Posterior cingulate gyrus (tissue), 11 donors: Measurements from ENCODE around the gene RGS19.

Source experiments
- DNase-seq, 10 donors: peaks; one replicate each; pipeline versions ENCODE4 v3.0.0 to v3.0.0-alpha.2; 2020 to 2021; ENCODE audit warnings: mixed read lengths in 3 of 10
- intact Hi-C: fragments of 100-400 bp; cut with DNase I; formaldehyde crosslinking; loops from one replicate; pipeline ENCODE4 v1.15.1; 2023

The RGS19 gene

DNA sequence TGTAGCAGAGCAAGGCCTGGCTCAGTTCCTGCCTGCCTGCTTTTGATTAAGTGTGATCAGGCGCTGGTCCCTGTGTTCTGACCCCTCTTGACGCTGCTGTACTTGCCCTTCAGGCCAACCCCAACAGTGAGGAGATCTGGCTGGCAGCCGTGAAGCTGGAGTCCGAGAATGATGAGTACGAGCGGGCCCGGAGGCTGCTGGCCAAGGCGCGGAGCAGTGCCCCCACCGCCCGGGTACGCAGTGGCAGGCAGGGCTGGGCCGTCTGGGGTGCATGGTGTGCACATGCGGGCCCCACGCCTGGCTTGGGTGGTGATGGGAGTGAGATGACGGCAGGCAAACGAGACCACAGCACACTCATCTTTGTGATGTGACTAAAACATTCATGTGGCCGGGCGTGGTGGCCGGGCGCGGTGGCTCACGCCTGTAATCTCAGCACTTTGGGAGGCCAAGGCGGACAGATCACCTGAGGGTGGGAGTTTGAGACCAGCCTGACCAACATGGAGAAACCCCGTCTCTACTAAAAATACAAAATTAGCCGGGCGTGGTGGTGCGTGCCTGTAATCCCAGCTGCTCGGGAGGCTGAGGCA, 53.4 kb downstream of the RGS19 start:
- DNase-seq = no peak
- intact Hi-C loops = no loop called here

DNA sequence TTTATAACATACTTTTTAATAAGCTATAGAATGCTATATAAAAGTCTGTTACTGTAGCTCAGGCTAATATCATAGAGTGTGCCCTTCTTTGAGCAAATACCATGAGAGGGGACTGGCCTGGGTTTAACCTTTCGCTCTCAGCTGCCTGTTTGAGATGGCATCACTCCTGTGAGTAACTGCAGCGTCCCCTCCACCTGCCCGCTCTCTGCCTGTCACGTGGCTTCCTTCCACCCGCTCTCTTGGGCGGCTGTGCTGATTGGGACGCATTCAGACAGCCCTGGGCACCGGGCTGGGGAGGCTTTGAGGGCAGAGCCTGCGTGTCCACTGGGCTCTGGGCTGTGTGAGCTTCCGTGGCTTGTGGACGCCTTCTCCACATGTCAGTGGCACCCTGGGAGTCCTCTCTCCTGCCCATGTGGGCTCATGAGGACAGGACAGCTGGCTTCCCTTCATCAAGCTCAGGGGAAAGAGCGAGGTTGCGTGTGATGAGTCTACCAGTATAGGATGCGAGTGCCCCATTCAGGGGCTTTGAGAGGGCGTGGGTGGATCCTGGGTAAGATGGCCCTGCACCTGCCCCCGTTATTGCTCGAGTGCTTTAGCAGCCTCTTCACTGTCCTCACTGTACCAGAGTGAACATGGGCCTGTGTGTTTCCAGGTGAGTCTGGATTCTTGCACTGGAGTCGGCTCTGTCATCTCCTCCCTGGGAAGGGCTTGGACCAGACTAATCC, 54.1 kb downstream of the RGS19 start:
- no peak for DNase-seq
- intact Hi-C loops = no loop called here

DNA sequence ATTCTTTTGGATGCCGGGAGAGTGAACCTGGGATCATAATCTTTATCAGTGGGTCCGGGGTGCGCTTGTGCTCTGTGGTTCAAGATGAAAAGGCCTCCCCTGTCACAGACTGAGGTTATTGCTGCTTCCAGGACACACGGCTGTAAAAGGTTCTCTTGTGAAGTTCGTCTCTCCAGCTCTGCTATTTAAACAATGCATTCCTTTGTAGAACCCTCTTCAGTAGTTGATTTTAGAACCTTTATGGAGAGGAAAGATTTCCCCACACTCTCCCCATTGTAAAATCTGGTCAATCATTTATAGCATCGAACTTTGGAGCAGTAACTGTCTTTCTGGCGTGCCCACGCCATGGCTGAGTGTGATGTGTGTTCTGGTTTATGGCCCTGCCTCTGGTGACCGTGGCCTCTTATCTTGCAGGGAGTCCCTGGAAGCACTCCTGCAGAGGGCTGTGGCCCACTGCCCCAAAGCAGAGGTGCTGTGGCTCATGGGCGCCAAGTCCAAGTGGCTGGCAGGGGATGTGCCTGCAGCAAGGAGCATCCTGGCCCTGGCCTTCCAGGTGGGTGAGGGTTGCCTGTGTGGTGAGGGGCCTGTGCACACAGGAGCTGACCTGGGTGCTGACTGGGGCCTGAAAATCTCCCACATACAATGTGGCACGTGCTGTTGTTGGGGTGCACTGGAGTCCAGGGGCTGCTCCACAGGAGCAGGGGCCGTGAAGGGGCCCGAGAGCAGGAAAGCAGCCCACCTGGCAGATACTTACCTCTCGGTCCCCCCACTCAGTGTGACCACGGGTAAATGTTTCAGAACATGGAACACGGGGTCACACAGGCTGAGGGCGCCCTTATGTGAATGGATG, 55.0 kb downstream of the RGS19 start:
- intact Hi-C loops = no loop called here
- DNase-seq = no peak

DNA sequence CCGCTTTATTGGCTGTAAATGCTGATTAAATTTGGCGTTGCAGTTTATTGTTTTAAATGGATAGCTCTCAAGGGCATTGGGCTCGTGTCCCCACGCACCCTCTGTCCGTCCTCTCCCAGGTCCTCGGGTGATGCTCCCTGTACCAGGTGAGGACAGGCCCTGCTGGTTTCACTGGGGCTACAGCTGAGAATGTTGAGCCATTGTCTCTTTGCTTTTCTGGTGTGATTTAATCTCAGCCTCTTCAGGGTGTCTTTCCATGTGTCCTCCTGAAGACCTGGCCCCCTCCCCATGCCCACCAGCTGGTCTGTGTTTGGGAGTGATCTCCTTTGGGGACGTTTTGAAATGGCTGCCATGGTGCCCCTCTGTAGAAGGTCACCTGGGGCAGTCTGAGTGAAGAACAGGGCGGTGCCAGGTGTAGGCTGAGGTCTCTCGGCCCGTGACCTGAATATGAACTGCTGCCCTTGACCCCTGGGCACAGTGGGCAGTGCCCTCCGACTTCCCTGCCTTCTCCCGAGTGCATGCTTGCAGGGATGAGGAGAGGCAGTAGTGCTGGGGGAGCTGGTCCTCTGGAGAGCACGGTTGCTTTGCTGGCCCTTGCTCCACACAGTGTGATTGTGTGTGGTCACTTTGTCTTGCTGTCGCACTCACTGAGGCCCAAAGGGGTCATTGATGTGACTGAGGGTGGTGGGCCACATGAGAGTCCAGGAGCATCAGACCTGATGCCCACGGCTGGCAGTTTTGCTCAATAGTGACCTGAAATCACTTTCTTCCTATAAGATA, 55.8 kb downstream of the RGS19 start:
- intact Hi-C loops = no loop called here
- DNase-seq = no peak
